ENCODE data around the gene PLPPR5. TPM values are rescaled to one million over a fixed set of nuclear protein-coding genes. Genes with fewer than 3 reads are reported as not detected.
A peak's percentile ranks its signal among the peaks of the same experiment; 100 is the strongest.
"Not testable (repeated sequence)": the region's sequence is repeated elsewhere in the genome, so short reads cannot be mapped to it uniquely, and the experiment has no call there.

Gene PLPPR5, protein sequence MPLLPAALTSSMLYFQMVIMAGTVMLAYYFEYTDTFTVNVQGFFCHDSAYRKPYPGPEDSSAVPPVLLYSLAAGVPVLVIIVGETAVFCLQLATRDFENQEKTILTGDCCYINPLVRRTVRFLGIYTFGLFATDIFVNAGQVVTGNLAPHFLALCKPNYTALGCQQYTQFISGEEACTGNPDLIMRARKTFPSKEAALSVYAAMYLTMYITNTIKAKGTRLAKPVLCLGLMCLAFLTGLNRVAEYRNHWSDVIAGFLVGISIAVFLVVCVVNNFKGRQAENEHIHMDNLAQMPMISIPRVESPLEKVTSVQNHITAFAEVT
- not detected for polyA plus RNA-seq (2013, experiment 1 of 2; ENCODE audit: insufficient read length)
- polyA plus RNA-seq (2013, experiment 2 of 2; ENCODE audit: insufficient read length), result not detected

GRCh38 chr1:99004861-99005442, at the start of gene PLPPR5:
Gene PLPPR5 (minus strand): TSS chr1:99004861. CDS start chr1:99004671, 190 bp downstream.
- DNase-seq, result peak; percentile 18

DNA sequence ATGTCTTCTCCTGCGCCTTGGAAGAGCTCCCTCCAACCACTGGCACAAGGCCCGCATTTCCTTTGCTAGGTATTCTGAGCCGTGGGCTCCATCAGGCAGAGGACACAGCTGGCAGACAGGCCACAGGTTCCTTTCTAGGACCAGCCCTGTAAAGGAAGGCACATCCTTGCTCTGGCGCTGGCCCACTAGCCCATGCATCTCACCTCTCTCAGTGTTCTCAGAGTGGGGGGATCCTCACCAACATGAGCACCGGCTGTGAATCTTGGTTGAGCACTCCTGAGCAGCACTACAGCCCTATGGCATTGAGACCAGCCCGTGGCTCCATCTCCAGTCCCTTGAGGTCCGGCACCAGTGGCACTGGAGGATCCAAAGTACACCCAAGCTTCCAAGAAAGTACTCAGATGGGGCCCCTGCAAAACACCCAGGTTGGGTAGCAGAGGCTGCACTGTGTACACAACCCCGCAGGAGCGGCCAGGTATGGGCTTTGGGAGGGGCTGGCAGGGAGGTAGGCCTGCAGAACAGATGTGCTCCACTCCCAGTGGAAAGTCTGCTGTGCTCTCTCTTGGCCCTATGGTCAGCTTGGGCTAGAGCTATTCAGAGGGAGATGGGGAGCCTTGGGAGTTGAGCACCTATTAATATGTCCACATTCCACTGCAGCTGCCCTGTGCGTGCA, 47.1 kb upstream of the PLPPR5 start:
- DNase-seq, result no peak

- no peak for DNase-seq
Observed at GRCh38 chr1:99049745-99050144, 45.1 kb upstream of the PLPPR5 start.

DNA sequence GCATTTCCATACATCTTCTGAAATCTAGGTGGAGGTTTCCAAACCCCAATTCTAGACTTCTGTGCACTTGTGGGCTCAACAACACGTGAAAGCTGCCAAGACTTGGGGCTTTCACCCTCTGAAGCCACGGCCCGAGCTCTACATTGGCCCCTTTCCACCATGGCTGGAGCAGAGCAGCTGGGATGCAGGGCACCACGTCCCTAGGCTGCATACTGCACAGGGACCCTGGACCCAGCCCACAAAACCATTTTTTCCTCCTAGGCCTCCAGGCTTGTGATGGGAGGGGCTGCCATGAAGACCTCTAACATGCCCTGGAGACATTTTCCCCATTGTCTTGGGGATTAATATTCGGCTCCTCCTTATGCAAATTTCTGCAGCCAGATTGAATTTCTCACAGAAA, 32.1 kb upstream of the PLPPR5 start:
- not testable (repeated sequence) for DNase-seq

DNA sequence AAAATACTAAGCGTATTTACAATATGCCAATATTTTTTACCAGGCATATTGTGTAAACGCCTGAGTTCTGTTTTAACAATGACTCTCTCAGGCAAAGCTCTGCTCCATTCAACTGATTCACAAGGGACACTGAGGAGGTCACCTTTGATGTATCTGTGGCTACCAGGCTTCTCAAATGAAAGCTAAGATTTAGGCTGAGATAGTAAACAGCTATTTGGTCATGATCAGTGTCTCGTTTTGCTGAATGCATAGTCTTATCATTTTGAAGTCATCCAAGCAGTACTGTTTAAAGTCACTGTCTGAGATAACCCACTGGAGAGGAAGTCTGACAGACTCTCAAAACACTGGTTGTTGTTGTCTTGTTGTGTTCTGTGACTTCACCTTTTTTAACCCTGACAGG, 13.7 kb upstream of the PLPPR5 start:
- DNase-seq, result no peak

- no peak for DNase-seq
Observed at GRCh38 chr1:99017655-99018054, 13.0 kb upstream of the PLPPR5 start.

- no peak for DNase-seq
Observed at GRCh38 chr1:99010679-99011078, 6.0 kb upstream of the PLPPR5 start.

DNA sequence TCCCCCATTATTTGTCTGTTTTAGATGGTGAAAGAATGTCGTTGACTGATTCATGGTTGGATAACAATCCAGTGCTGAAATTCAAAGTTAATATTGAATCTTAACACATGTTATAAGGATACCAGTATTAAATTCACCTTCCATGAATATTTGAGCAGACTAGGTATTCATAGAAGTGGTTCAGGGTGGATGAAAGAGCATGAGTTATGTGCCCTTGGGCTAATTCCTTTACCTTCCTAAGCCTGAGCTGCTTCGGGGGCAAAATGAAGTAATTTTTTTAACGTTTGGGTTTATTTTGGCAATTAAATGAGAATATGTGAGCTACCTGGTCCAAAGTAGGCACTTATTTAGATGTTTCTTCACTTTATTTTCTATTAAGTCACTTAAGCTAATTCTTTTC, 2.7 kb upstream of the PLPPR5 start:
- no peak for DNase-seq

DNA sequence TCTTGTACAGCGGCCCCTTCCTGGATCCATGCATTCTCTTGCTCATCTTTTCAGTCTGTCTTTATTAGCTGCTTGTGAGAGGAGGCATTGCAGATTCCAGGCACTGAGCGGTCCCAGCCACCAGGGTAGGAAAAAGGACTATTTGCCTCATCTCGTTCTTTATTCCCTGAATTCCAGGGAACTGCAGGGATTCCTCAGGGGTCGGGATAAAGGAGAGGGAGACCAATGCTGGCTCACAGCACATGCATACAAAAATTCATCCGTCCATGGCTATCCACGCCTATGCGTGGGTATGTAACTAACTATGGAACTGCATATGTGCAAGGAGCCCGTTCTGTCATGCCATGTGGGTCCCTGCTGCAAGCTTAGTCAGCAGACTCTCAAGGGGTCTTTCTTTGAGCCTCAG, 879 bp upstream of the PLPPR5 start:
- DNase-seq, result peak; percentile 12

DNA sequence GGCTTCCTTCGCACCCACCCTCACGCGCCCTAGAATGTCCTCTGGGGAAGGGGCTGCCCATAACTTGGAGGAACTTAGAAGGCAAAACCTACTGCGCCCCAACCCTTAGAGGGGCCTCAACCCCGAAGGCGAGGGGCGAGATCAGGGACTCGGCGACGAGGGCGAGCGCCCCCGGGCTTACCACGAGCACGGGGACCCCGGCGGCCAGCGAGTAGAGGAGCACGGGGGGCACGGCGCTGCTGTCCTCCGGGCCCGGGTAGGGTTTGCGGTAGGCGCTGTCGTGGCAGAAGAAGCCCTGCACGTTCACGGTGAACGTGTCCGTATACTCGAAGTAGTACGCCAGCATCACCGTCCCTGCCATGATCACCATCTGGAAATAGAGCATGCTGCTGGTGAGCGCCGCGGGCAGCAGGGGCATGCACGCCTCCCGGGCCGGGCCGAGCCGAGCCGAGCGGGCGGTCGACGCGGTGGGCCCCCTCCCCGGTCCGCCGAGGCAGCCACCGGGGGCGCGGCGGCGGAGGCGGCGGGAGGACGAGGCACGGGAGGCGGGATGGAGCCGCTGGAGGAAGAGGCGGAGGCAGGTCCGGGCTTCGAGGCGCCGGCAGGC, 304 bp downstream of the PLPPR5 start:
- peak; percentile 38 for DNase-seq

- DNase-seq, result no peak
Observed at GRCh38 chr1:99003581-99004253, 944 bp downstream of the PLPPR5 start.

DNA sequence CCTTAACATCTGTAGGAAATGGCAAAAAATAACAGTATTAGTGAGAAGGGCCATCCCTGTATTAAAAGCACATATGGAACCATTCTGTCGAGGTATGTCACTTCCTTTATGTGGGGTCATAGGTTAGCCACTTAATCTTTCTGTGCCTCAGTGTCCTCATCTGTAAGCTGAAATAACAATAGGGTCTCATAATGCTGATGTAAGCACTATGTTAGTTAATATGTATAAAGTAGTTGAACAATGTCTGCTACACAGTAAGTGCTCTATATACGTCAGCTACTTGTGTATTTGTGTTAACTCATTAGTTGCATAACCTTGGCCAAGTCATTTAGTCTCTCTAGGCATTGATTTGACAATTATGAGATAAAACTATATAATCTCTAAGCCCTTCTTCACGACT, 11.8 kb downstream of the PLPPR5 start:
- no peak for DNase-seq

DNA sequence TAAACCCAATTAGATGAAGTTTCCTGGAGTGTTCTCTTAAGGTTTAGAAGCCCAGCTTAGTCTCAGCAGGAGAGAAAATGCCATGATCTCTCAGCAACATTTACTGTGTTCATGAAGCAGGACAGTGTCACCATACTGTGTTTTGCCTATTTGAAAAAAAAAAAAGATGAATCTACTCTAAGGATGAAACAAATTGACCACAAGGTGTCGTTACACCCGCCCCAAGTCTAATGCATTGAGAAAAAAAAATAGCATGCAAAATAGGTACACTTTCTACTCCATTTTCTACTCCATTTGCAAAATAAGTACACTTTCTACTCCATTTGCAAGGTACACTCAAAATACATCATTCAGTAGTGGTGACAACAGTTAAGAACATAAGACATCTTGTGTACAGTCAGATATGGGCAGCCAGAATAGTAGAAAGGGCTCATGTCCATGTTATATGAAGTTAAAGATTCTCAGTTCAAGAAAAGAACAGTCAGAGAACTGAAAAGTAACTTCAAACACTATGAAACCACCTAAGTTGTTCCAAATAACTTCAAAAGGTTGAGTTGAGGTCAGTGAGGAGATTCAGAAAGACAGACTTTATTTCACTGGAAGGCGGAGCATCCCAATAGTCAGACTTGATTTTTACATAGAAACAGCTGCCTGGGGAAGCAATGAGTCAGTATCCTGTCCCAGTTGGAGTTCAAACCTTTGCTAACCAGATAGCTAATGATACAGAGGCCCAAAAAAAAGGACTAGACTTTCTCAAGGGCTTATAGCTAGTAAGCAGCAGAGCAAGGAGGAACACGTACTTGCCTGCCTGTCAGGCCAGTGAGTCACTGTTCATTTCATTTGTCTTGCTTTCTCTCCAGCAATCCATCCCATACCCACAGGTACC, 13.3 kb downstream of the PLPPR5 start:
- peak; percentile 87 for DNase-seq

DNA sequence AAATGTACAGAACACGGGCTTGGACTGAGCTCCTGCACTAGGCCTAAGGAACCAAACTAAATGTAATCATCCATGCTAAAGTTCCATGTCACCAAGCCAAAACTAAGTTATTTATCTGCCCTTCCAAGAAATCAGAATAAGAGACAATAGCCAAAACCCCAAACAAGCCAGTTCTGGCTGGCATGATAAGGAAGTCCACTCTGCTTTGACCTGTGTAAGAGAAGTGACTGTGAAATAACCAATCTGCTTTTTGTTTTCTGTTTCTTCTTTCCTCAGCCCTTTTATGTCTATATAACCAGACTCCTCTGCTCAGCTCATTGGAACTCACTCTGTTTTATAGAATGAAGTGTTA, 15.1 kb downstream of the PLPPR5 start:
- DNase-seq, result no peak

DNA sequence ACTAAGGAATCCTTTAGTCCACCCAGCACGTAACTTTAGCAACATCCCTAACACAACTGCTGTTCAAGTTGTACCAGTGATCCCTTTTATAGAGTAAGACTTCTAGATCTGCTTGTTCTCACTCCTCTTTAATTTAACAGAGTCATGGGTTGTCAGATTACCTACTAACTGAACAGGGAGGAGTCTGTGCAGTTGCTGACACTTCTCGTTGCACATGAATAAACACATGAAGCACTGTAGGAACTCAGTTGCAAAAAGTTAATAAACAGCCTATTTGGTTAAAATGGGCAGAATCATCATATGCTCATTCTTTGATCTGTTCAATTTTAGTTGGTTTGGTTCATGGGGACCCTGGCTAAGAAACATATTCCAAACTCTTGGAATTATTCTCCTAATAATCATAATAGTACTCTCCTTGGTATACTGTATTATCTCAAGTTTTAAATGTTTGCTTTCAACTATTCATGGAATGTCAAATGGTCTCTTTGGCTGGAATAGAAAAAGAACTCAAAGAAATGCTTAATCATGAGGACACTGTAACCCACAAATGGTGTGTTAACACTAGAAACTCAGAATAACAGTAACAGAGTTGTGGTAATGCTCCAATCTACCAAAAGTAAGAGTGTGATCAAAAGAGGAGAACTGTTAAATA, 15.6 kb downstream of the PLPPR5 start:
- DNase-seq, result peak; percentile 48

GRCh38 chr1:98985687-98986086, 19.0 kb downstream of the PLPPR5 start:
- no peak for DNase-seq

DNA sequence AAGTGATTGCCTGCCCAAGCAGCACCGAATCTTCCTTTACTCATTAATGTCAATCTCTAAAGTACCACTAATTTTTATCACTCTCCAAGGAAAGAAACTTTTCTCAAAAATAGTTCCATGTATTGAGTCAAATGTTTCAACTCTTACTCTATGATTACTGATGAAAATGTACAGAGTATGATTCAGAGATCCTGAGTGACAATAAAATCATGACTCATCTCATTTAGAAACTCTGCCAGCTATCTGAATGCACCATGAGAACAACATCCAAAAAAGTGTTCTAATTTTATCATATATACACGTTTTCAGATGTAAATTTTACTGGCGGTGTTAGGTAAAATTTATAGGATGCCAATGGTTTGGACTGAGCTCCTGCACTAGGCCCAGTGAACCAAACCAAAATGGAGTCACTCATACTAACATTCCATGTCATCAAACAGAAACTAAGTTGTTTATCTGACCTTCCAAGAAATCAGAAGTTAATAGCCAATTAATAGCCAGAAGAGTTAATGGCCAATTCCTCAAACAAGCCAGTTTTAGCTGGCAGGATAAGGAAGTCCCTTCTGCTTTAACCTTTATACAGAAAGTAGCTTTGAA, 22.6 kb downstream of the PLPPR5 start:
- peak; percentile 68 for DNase-seq

DNA sequence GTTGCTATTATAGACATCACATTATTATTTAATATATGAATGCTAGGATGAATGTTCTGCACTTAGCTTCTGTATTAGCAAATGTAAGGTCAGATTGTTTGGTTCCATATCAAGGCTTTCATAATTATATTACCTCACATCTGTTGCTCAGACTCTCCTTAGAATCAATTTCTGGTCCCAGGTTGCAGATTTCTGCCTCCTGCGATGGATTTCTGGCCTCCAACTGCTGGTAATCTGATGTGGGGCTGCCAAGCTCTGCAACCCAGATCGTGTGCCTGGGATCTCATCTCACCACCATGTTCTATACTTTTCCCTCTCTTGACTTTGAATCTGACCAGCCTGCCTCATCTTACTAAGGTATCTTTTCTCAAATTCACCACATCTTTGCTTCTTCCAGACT, 25.2 kb downstream of the PLPPR5 start:
- no peak for DNase-seq

- DNase-seq, result no peak
Observed at GRCh38 chr1:98975810-98976209, 28.9 kb downstream of the PLPPR5 start.

DNA sequence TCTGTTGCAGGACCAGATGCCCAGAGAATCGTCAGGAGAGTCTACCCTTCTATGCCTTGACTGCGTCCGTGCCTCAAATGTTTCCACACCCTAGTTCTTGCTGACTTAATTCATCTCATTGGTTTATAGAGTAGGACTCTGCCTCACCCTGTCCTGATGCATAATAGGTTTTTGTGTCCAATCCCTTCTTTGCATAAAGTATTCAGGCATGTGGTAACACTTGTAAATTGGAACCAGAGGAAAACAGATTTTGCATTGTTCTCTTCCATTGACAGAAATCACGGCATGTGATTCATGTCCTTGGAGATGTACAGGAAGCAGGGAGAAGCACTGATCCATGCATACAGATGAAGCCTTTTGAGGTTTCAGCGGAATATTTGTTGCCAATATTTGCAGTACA, 29.5 kb downstream of the PLPPR5 start:
- DNase-seq, result no peak
